Colon (tissue), 2 donors: ENCODE results near the gene HIVEP3.

ENCODE experiments used
- FAIRE-seq: peaks from 2 replicates; lab custom pipeline; 2012; peaks lifted over from hg19 to GRCh38; lab: Jason Lieb, UNC
- donor health status: control.
- donor health status: control.

The HIVEP3 gene

DNA sequence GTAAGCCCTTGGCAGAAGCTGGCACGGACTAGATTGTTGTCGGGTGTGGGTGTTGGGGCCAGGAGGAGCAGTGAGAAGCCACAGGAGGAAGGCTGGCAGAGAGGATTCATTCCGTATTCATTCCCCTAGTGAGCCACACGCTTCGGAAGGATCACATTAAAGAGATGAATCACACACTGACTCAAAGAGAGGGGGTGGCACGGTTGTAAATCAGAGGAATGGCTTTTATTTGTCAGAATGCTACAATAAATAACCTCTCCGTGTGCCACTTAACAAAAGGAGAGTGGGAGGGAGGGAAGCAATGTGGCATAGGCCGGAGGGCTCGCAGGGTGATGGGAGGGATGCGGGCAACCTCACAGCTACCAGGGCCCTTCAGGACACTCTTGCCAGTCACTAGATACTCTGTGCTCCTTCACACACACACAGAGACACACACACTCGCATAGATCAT is 135.5 kb downstream of the HIVEP3 start:
- no peak for FAIRE-seq

DNA sequence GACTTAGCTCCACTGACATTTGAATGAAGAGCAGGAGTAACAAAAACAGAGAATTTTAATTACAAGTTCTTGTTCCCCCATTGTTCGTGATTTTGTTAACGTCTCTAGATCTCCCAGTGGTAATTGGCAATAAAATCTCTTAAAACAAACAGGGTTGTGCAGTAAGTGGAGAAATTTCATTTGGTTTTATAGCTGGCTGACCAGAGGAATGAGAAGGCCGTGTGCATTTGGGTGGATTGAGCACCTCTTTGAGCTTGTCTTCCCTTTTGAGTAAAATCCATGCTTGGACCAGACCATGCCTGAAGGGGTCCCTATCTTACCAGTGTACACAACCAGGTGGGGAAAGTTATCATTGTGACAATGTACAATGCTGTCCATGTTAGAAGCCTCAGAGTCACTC is 137.8 kb downstream of the HIVEP3 start:
- no peak for FAIRE-seq

DNA sequence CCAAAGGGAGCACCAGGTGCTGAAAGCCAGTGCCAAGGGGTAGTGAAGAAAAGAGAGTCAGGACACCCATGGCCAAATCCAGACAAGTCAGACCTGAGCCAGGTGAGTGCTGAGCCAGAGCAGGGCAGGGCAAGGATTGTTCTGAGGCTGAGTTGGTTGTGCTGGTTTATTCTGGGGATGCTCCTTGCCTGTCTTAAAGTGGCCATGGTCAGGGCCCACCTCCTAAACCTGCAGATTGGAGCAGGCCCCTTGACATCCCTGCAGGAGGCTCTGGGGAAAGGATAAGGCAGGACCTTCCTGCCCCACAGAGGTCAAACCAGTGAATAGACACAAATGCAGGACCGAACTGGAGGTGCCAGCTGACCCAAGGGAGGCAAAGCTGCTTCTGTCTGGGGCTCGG is 138.4 kb downstream of the HIVEP3 start:
- FAIRE-seq, result no peak

DNA sequence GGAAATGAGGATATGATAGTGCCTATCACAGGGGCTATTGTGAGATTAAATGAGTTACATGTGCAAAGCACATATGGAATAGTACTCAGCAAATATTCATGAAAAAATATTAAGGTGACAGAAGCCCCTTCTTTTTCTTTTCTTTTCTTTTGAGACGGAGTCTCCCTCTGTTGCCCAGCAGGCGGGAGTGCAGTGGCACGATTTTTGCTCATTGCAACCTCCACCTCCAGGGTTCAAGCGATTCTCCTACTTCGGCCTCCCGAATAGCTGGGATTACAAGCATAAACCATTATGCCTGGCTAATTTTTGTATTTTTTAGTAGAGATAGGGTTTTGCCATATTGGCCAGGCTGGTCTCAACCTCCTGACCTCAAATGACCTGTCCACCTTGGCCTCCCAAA is 139.4 kb downstream of the HIVEP3 start:
- FAIRE-seq, result no peak

DNA sequence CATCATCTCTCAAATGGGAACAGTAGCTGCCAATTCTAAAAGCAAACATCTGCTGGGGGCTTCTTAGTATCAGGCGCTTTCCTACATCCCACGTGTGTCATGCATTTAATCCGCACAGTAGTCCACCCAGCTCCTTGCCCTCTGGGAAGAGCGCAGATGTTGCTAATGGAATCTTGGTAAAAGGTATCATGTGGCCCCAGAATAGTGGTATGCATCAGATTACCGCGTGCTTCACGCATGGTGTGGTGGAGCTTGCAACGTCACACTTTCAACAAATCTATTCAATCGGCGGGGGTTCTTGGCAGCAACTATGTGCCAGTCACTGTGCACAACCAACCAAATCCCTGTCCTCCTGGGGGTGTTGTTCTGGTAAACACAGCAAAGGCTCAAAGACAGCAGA is 141.0 kb downstream of the HIVEP3 start:
- no peak for FAIRE-seq

DNA sequence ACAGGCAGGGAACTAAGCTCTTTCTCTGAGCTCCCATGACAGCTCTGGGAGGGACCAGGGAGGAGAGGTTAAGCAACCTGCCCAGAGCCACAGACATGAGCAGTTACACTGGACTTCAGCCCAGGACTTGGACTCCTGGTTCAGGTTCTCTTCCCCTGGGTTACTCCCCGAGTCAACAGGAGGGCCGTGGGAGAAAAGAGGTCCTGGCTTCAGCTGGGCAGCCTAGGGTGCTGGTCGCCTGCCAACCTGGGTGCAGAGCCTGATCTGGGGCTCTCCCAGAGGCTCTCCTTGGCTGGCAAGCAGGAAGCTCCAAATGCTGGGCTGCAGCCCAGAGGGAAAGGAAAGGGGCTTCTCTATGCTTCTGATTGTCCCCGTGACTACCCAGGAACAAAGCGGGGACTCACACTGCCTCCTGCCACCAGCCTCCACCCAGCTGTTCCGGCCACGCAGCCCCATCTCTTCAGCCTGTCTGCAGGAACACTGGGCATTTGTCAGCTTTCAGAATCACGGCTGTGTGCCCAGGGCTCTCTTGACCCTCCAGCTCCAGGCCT is 141.8 kb downstream of the HIVEP3 start:
- FAIRE-seq, result no peak

DNA sequence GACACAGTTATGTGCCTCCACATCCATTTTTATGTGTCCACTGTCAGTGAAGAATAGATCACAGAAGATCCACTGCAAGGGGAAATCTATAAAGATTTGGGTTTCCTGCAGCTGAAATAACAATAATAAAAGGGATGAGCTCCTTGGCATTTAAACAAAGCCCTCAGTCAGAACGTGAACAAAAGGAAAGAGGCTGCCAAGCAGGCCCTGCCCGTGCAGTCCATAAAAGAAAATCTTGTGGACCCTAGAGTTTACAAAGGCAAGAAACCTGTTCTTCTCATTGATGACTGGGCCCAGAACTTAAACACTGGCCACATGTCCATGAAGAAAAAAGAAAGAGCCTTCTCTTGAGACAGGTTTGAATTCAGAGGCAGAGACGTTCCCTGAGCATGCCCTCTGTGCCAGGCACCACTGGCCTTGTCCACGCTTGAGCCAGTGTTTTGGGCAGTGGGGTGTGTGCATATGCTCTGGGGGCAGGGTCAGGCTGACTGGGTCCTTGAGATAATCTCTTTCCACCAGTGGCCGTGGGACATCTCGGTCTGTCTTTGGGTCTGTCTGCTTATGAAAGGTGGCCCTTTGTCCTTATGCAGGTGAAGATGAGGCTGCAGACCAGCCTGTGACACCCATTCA is 142.7 kb downstream of the HIVEP3 start:
- no peak for FAIRE-seq

DNA sequence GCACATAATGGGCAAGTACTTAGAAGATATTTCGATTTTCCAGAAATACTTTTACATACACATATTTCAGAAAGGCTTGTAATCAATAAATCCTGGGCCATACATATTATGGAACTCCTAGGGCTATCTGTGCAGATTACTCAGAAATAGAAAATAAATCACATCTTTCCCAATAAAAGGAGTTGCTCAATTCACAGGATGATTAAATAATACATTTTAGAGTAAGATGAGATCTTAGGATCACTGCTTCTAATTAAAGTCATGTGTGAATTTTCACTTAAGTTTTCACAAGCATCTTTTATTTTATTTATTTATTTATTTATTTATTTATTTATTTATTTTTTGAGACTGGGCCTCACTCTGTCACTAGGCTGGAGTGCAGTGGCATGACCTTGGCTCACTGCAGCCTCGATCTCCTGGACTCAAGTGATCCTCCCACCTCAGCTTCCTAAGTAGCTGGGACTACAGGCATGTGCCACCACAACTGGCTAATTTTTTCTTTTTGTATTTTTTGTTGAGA is 144.2 kb downstream of the HIVEP3 start:
- FAIRE-seq, result no peak

DNA sequence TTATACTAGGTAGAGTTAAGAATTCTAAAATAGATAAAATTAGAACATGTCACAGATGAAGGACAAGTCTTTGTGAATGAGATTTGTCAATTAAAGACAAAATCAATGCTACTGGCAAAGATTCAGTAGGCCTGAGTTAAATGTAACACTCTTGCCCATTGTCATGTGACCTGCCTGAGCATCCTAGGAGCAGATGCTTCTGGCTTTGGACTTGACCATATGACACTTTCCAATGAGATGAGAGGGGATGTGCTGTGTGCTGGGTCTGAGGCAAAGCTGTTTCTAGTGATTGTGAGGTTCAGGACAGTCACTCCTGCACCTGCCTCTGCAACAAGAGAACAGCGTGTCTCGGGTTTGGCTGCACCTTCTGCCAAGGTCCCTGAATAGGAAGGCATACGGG is 144.9 kb downstream of the HIVEP3 start:
- no peak for FAIRE-seq

DNA sequence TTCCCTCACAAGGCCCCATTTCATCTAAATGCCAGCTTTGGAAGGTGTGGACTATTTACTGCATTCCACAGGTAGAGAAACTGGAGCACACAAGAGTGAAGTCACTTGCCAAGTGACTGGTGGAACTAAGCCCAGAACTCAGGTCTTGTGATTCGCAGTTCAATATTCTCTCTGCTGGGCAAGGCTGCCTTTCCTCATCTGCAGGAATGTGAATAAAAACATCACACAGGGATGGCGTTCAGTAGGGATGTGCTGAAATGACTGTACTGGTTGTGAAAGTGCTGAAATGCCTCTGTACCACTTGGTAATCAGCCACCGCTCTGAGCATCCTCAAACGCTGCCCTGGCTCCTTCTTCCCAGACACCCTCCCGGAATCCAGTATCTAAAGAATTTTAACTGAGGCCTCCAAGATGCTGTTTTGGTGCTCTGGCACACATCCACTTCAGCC is 145.6 kb downstream of the HIVEP3 start:
- no peak for FAIRE-seq

DNA sequence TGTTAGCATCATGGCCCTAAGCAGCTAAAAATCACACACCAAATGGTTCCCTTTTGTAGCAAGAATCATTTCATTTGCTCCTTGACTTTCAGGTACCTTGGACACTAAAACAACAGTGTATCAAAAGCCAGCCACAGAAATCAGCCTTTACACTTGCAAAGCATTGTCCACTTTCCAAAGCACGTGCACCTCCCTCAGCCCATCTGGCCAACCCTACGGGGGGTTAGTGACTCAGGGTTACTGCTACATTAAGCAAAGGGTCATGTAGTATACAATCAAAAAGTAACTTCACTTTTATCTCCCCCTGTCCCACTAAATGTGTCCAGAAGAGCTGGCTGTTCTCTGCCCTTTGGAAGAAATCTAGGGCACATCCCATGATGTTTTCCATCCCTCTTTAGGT is 149.7 kb downstream of the HIVEP3 start:
- FAIRE-seq, result no peak

DNA sequence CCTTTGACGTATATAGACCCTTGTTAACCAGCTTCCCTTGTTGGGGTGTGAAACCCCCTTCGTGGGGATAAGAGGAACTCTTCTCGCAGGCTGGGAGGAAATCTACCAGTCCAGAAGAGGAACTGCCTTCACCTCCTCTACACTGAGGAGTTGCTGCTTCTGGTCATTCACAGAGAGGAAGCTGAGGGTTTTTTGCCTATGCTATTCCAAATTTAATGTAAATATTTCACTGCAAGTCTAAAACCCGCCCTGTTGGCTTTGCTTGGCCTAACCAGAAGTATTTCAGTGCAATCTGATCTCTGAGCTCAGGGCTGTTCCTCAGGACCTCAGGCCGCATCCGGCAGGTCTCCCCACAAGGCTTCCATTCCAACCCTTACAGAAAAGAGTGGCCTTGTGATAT is 150.1 kb downstream of the HIVEP3 start:
- no peak for FAIRE-seq

DNA sequence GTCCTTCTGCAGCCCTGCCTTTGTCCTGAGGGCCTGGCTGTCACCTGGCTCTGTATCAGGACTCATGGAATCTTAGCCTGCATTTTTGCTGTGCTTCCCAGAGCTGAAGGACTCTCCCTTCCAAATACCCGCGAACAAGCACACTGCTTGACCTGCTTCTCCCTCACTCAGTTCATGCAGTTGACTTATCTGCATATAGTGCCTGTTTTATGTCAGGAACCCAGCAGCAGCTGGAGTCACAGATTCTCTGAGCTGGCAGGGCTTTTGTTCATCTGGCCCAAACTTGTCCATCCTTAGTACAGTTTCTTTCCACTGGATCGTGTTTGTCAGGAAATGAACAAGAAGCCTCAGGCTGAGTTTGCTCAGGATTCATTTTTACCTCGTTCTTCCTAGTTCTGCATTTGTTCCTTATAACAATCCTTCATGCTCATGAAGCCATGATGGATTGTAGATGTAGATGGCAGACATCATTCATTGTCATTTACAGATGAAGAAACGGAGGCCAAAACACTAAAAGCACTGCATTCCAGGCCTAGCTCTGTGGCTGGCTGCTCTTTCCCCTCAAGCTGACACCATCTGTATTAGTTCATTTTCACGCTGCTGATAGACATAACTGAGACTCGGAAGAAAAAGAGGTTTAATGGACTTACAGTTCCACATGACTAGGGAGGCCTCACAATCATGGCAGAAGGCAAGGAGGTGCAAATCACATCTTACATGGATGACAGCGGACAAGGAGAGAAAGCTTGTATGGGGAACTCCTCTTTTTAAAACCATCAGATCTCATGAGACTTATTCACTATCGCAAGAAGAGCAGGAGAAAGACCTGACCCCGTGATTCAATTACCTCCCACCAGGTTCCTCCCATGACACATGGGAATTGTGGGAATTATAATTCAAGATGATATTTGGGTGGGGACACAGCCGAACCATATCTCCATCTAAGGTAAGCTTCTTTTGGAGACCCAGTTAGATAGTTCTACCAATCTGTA is 150.9 kb downstream of the HIVEP3 start:
- no peak for FAIRE-seq

DNA sequence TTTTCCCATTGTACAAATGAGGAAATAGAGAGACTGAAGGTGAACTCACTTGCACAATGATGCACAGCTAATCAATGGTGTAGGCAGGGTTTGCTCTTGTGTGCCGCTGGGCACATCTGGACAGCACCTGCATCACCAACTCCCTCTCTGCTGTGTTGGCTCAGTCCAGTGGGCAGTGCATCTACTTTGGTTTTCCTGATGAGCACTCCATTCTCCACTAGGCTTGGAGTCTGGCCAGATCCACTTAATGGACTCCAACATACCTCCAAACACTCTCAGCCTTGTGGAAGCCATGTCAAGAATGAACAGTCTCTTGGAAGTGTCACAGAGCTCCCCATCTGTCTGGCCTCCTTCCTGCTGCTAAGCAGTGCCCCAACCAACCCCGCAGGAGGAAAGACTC is 152.2 kb downstream of the HIVEP3 start:
- FAIRE-seq, result no peak

DNA sequence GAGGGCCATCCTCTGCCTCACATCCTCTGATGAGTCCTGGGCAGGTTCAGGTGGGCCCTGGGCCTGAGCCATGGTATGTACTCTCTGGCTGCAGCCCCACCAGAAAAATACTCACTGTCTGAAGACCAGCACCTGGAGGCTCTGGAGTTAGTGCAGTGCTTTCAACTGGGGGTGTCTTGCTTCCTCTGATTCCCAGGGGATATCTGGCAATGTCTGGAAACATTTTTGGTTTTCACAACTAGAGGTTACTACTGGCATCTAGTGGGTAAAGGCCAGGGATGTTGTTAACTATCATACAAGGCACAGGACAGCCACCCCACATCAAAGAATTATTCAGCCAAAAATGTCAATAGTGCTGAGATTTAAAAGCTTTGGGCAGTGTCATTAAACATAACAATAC is 152.7 kb downstream of the HIVEP3 start:
- FAIRE-seq, result no peak

DNA sequence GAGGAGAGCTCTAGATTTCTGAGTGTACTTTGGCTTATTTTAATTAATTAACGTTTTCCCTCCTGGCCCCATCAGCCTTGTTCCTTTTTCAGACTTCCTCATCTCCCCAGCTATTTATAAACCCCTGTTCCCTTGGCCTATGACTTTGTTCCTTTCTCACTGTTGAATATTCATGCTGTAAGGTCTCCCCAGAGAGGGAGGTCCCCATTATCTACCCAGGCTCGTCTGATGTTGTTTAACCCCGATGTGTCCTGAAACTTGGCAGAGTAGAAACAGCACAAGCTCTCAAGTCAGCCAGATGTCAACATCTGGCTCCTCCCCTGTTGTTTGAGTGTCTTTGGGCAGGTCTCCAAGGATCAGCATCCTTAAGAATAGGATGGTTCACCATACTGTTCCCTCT is 153.6 kb downstream of the HIVEP3 start:
- no peak for FAIRE-seq

DNA sequence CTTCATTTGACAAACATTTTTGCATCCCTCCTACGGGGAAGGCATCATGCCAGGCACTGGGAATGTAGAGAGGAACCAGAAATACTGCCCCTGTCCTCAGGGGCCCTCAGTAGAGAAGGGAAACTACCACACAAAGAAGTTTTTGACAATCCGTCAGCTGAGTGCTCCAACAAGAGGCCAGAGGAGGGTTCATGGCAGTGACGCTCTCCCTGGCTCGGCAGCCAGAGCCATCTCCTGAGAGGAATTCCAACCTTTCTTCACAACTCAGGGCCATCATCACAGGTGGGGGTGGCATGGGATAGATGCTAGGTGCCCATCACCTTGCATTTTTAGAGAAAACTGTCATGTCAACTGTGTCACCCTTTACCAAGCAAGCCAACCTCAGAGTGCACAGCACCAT is 154.1 kb downstream of the HIVEP3 start:
- no peak for FAIRE-seq

DNA sequence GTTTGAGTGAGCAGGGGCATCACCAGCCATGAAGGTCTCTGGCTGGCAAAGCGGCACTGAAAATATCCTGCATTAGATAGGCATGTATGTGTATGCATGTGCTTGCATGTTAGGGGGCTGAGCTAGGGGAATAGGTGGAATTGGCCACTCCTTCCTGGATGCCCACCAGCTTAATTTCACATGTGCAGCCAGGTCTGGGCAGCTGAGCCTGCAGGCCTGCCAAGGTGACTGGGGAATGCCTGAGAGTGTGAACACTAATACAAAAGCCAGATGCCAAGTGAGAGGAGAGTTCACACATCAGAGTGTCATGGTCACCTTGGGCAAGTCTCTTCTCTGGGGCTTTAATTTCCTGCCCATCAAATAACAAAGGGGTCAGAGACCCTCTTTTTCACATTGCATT is 155.9 kb downstream of the HIVEP3 start:
- no peak for FAIRE-seq

DNA sequence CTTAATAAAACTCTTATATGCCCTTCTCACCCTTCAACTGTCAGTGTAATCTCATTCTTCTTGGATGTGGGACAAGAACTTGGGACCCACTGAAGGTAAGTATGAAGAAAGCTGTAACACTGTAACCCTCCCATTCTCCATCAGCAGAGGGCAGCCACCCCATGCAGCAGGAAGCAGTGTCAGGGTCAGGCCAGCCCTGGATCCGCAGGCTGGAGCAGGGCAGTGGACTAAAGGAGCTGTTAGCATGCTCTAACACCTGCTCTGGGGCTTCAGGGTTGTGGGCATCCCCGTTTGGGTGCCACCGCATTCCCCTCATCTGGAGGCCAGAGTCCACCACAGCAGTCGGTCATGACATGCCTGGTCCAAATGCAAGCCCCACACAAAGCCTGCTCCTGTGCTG is 156.5 kb downstream of the HIVEP3 start:
- no peak for FAIRE-seq

DNA sequence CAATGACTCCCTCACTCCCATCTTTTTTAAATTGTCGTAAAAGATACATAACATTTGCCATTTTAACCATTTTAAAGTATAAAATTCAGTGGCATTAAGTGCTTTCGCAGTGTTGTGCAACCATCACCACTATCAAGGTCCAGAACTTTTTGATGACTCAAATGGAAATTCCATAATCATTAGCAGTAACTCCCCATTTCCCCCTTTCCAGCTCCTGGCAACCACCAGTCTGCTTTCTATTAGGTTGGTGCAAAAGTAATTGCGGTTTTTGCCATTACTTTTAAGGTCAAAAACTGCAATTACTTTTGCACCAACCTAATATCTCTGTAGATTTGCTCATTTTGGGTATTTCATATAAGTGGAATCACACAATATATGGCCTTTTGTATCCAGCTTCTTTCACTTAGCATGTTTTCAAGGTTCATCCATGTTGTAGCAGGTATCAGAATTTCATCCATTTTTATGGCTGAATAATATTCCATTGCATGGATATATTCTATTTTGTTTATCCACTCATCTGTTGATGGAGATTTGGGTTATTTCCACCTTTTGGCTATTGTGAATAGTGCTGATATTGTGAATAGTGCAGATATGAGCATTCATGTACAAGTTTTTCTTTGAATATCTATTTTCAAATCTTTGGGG is 159.7 kb downstream of the HIVEP3 start:
- FAIRE-seq, result no peak

DNA sequence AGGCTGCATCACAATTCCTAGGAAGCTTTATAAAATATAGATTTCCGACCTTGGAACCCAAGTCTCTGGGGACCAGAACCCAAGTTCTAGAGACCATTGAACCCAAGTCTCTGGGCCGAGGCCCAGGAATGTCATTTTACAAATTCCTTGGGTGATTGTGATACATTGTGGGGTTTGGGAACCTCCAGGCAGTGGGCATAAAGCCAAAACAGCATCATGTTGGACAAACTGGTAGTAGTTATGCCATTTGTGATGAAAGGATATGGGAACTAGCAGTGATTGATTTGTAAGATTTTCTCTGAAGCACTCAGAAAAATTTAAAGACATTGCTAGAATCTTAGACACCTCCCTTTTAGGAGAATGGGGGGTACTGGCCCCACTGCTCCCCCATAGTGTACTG is 160.2 kb downstream of the HIVEP3 start:
- FAIRE-seq, result no peak

DNA sequence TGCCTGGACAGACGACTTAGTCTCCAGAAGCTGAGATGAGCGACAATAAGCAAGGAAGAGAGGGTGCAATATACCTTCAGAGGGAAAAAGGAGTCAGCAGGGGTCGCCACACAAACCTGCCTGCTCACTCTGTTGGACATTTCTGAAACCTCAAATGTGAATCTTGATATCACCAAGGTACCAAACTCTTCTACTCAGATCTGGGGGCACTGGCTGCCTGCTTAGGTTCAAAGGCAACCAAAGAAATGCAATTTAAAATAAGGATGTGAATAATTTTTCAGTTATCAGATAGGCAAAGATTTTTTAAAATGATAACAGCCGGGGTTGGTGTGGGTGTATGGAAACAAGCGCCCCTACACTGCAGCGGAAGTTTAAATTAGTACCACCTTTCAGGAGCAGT is 164.2 kb downstream of the HIVEP3 start:
- FAIRE-seq, result no peak
